HL-60 (cell line): ENCODE measurements around the gene TMEM204.

ENCODE experiments used
- DNase-seq, 2 experiments: peaks; one replicate each; pipeline ENCODE4 v3.0.0-alpha.2; 2010 to 2020; ENCODE audit warnings: low read depth in 1 of 2, low spot score in 1 of 2
- H3K27ac ChIP-seq: fragments of 250-450 bp; sonication (Bioruptor Pico); replicated peaks from 2 replicates; pipeline ENCODE4 v1.5.1; 2020; ENCODE audit warnings: mild to moderate bottlenecking, moderate library complexity
- H3K27me3 ChIP-seq: fragments of 250-450 bp; sonication (Bioruptor Pico); 2 replicates; pipeline ENCODE4 v1.5.1; 2021; ENCODE audit warnings: mild to moderate bottlenecking, moderate library complexity; ENCODE audit not compliant: insufficient read depth, poor library complexity, severe bottlenecking
- H3K4me3 ChIP-seq: replicated peaks from 2 replicates; pipeline ENCODE4 v1.5.1; 2011; ENCODE audit warnings: mild to moderate bottlenecking, control low read depth, low read length; ENCODE audit not compliant: insufficient read depth
- CTCF ChIP-seq: IDR thresholded peaks from one replicate; pipeline ENCODE4 v1.5.1; 2011; ENCODE audit warnings: low read length, control low read depth, inconsistent platforms; ENCODE audit not compliant: insufficient read depth
- GABPA ChIP-seq: IDR thresholded peaks from 2 replicates; pipeline ENCODE4 v1.6.1; 2012; ENCODE audit warnings: low read depth
- POLR2AphosphoS5 ChIP-seq: IDR thresholded peaks from 2 replicates; pipeline ENCODE4 v1.6.1; 2012; ENCODE audit warnings: low read depth
- REST ChIP-seq: IDR thresholded peaks from 2 replicates; pipeline ENCODE4 v1.6.1; 2012; ENCODE audit warnings: low read depth; ENCODE audit not compliant: insufficient replicate concordance
- SPI1 ChIP-seq: IDR thresholded peaks from 2 replicates; pipeline ENCODE4 v1.6.1; 2012; ENCODE audit warnings: low read depth, mild to moderate bottlenecking, borderline replicate concordance

Gene TMEM204

GRCh38 chr16:1596516-1596915 lies 63.0 kb downstream of the TMEM204 start:
- DNase-seq = no peak
- Histone ChIP-seq H3K27ac (no peak overlapping the region), H3K4me3 (no peak overlapping the region), H3K27me3 (no peaks in the 10 kb centered on the region)
- TF ChIP-seq REST (no peak), SPI1 (no peak), CTCF (no peak), POLR2AphosphoS5 (no peak), GABPA (no peak)

- no peak for DNase-seq
- no peak for TF ChIP-seq GABPA
- TF ChIP-seq SPI1 = no peak
- TF ChIP-seq REST = no peak
- no peak for TF ChIP-seq POLR2AphosphoS5
- no peak for TF ChIP-seq CTCF
Measured at GRCh38 chr16:1597154-1597553, 63.7 kb downstream of the TMEM204 start.

GRCh38 chr16:1601031-1601430 lies 67.6 kb downstream of the TMEM204 start:
- H3K27me3 ChIP-seq = no peaks in the 10 kb centered on the region
- TF ChIP-seq REST = no peak
- no peak for TF ChIP-seq GABPA
- TF ChIP-seq CTCF = no peak
- TF ChIP-seq POLR2AphosphoS5 = no peak
- TF ChIP-seq SPI1 = no peak
- no peak overlapping the region for H3K4me3 ChIP-seq

More at GRCh38 chr16:1597154-1597553, 63.7 kb downstream of the TMEM204 start:
- H3K27ac ChIP-seq = no peak overlapping the region
- no peak overlapping the region for H3K4me3 ChIP-seq
- H3K27me3 ChIP-seq = no peaks in the 10 kb centered on the region

More at GRCh38 chr16:1601031-1601430, 67.6 kb downstream of the TMEM204 start:
- no peak overlapping the region for H3K27ac ChIP-seq
- DNase-seq = no peak
